ENCODE results near the gene BCLAF1.

DNA sequence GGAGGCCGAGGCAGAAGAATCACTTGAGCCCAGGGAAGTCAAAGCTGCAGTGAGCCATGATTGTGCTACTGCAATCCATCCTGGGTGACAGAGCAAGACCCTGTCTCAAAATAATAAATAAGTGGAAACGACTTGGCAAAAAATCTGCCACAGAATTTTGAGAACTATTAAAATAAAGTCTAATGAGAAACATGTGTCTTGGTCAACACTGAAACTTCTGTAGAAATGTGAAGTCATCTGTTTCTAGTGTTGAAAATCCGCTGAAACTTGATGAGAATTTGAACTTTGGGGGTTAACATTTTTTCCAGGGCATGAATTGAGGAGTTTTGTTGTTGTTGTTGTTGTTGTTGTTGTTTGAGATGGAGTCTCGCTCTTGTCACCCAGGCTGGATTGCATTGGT lies 29.0 kb upstream of the BCLAF1 start:
- TF ChIP-seq, protein P1, sequence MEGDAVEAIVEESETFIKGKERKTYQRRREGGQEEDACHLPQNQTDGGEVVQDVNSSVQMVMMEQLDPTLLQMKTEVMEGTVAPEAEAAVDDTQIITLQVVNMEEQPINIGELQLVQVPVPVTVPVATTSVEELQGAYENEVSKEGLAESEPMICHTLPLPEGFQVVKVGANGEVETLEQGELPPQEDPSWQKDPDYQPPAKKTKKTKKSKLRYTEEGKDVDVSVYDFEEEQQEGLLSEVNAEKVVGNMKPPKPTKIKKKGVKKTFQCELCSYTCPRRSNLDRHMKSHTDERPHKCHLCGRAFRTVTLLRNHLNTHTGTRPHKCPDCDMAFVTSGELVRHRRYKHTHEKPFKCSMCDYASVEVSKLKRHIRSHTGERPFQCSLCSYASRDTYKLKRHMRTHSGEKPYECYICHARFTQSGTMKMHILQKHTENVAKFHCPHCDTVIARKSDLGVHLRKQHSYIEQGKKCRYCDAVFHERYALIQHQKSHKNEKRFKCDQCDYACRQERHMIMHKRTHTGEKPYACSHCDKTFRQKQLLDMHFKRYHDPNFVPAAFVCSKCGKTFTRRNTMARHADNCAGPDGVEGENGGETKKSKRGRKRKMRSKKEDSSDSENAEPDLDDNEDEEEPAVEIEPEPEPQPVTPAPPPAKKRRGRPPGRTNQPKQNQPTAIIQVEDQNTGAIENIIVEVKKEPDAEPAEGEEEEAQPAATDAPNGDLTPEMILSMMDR (IDR thresholded peaks at IDR 0.05) = no peak
- no peak for TF ChIP-seq POLR2A (IDR thresholded peaks at IDR 0.05)

All from testis (tissue), 2 donors.